ENCODE results near the gene DMD.

GRCh38 chrX:32599156-32599555 lies 612.2 kb downstream of the DMD start:
- TF ChIP-seq CTCF (IDR thresholded peaks at IDR 0.05) = no peak
- no peak for TF ChIP-seq POLR2A (IDR thresholded peaks at IDR 0.05)
- no peak for TF ChIP-seq POLR2AphosphoS5 (IDR thresholded peaks at IDR 0.05)

Measured in sigmoid colon (tissue), 4 donors.